WERI-Rb-1 (cell line): ENCODE results near the gene LRFN2.

Experiments used
- DNase-seq: peaks from one replicate; pipeline ENCODE4 v3.0.0-alpha.2; 2020
- H3K27ac ChIP-seq: fragments of 250-450 bp; sonication (Bioruptor Pico); 2 replicates; pipeline ENCODE4 v1.5.1; 2020; ENCODE audit warnings: mild to moderate bottlenecking, moderate library complexity
- H3K27me3 ChIP-seq: fragments of 250-450 bp; sonication (Bioruptor Pico); 2 replicates; pipeline ENCODE4 v1.5.1; 2021; ENCODE audit warnings: mild to moderate bottlenecking, low read depth, moderate library complexity; ENCODE audit not compliant: insufficient read depth, severe bottlenecking
- H3K36me3 ChIP-seq: fragments of 250-450 bp; sonication (Bioruptor Pico); 2 replicates; pipeline ENCODE4 v1.5.1; 2020; ENCODE audit warnings: mild to moderate bottlenecking, moderate library complexity
- H3K4me3 ChIP-seq: 2 replicates; pipeline ENCODE4 v1.5.1; 2011; ENCODE audit warnings: low read depth, mild to moderate bottlenecking, control low read depth, low read length
- H3K9me3 ChIP-seq: fragments of 250-450 bp; sonication (Bioruptor Pico); 2 replicates; pipeline ENCODE4 v1.5.1; 2021; ENCODE audit warnings: mild to moderate bottlenecking, moderate library complexity; ENCODE audit not compliant: severe bottlenecking
- CTCF ChIP-seq: IDR thresholded peaks from 2 replicates; pipeline ENCODE4 v1.5.1; 2011; ENCODE audit warnings: low read depth, mild to moderate bottlenecking, control low read depth, inconsistent platforms, low read length

Gene LRFN2

GRCh38 chr6:40490508-40490907 lies 96.7 kb downstream of the LRFN2 start:
- no peak overlapping the region for H3K27ac ChIP-seq
- no peak for DNase-seq
- no peak for TF ChIP-seq CTCF
- H3K9me3 ChIP-seq = no peaks in the 10 kb centered on the region
- H3K27me3 ChIP-seq = no peaks in the 10 kb centered on the region
- H3K36me3 ChIP-seq = peaks cover 7% of the 10 kb centered on the region
- H3K4me3 ChIP-seq = no peak overlapping the region

DNA sequence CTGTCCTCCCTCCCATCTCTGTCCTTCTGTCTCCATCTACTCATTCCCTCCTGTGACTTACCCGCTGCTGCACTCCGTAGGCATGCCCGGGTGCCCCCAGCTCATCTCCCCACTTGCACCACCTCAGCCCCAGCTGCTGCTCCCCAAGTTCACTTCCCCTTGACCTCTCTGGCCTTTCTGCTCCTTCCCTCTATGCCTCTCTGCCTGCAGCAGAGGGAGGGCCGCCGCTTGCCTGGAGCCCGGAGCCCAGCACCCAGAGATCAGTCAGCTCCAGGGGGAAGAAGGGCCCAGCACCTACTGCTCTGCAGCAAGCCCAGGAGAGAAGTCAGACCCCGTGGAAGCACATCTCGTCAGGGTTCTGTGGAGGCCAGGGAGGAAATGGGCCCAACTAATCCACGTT lies 97.4 kb downstream of the LRFN2 start:
- TF ChIP-seq CTCF = no peak
- Histone ChIP-seq H3K36me3 (peaks cover 7% of the 10 kb centered on the region), H3K27me3 (no peaks in the 10 kb centered on the region), H3K9me3 (no peaks in the 10 kb centered on the region), H3K4me3 (no peak overlapping the region), H3K27ac (no peak overlapping the region)
- no peak for DNase-seq

DNA sequence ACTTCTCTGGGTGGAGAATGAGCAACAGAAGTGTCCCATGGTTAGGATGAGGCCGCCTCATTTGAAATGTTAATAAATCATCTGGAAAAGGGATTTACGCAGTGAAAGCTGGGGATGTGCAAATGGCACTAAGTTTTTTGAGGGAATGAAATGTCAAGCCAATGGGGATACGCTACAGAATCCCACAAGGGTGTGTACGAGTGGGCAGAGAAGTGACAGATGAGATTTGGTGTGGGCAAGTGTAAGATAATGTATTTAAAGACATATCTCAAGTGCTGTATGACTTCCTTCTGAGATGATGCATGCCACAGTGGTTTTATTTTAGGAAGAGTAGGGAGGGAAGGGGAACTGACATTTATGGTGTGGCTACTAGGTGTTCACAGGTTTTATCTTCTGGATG lies 100.6 kb downstream of the LRFN2 start:
- Histone ChIP-seq H3K4me3 (no peak overlapping the region), H3K36me3 (peaks cover 7% of the 10 kb centered on the region), H3K27ac (peak overlapping the region; percentile 91), H3K27me3 (no peaks in the 10 kb centered on the region), H3K9me3 (no peaks in the 10 kb centered on the region)
- TF ChIP-seq CTCF = no peak
- DNase-seq = no peak

DNA sequence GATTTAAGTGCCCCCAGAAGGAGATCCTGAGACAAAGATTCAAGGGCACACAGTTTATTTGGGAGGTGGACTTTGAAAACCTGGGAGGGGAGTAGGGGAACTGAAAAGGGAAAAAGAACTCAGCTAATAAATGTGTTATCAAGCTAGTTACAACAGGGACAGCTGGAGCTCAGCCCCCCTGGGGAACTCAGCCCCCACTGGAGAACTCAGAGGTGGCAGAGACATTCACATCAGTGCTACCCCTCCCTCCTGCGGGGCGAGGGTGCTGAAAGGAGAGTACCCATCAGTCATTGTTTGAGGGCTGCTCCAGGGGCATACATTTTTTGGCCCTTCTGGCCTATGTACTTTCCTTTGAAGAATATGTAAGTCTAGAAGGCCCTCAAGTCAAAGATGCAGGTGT lies 101.4 kb downstream of the LRFN2 start:
- Histone ChIP-seq H3K27ac (peak overlapping the region; percentile 91), H3K27me3 (no peaks in the 10 kb centered on the region)

DNA sequence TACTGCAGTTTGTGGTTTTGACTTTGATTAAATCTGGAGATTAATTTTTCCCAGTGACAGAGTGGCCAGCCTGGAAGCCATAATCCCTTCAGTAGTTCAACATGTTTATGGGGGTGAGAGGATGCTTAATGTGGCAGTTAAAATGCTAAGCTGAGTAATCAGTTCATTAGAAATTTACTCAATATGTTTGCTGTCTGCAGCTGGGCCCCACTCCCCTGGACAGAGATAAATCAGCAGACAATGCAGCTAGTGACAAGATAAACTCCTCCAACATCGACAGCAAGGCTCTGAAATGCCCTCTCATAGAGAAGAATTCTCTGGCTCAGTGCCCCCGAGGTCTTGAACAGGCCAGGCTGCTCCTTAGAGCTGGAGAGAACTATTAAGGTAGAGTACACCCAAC lies 101.9 kb downstream of the LRFN2 start:
- no peak for TF ChIP-seq CTCF
- H3K27me3 ChIP-seq = no peaks in the 10 kb centered on the region
- peaks cover 7% of the 10 kb centered on the region for H3K36me3 ChIP-seq
- H3K9me3 ChIP-seq = no peaks in the 10 kb centered on the region
- H3K4me3 ChIP-seq = no peak overlapping the region
- peak; percentile 96 for DNase-seq
- peak overlapping the region; percentile 91 for H3K27ac ChIP-seq

More for the DNA sequence above, 101.4 kb downstream of the LRFN2 start:
- peak overlapping the region; percentile 5 for H3K4me3 ChIP-seq
- peaks cover 7% of the 10 kb centered on the region for H3K36me3 ChIP-seq
- peak; percentile 66 for DNase-seq
- no peak for TF ChIP-seq CTCF
- no peaks in the 10 kb centered on the region for H3K9me3 ChIP-seq

DNA sequence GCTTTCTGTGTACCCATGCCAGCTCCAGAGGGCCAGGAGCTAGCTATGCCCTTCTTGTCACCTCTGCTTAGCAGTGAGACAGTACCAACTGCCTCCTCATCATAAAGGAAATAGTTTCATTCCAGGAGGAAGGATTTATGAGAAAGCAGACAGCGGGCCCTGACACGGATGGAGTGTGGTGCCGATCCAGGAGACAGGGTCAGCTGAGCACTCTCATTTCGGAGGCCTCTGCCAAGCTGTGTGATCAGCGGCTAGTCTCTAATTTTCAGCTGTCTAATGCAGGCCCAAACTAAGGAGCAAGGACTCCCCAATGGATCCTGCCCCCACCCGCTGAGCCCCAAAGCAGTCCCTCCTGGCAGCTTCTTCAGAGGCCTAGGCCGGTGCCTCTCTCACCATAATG lies 103.1 kb downstream of the LRFN2 start:
- Histone ChIP-seq H3K27ac (peak overlapping the region; percentile 91), H3K9me3 (no peaks in the 10 kb centered on the region), H3K4me3 (no peak overlapping the region), H3K36me3 (peaks cover 7% of the 10 kb centered on the region), H3K27me3 (no peaks in the 10 kb centered on the region)
- no peak for DNase-seq
- no peak for TF ChIP-seq CTCF
